Common myeloid progenitor, CD34-positive (primary cell): ENCODE results near the gene ACER2.

ENCODE experiments used
- CTCF ChIA-PET: fragments of 350-600 bp; sonication (Branson Sonifier 250); formaldehyde crosslinking; loops from one replicate; lab custom pipeline; 2021; ENCODE audit warnings: antibody characterized with exemption; lab: Charles Lee
- POLR2A ChIA-PET: fragments of 350-600 bp; sonication (Branson Sonifier 250); formaldehyde crosslinking; loops from one replicate; lab custom pipeline; 2021; ENCODE audit warnings: antibody characterized with exemption; lab: Charles Lee
- DNase-seq, 3 donors: peaks; one replicate each; pipeline versions ENCODE4 v3.0.0 to v3.0.0-alpha.2; 2013
- H3K27ac ChIP-seq, 2 experiments: 1 replicate in 1 of 2; 2 replicates in 1 of 2; pipeline ENCODE4 v1.7.0; 2013; ENCODE audit warnings: inconsistent platforms in 2 of 2, low read length in 2 of 2, mild to moderate bottlenecking in 2 of 2, low read depth in 1 of 2, moderate library complexity in 1 of 2; ENCODE audit not compliant: severe bottlenecking in 2 of 2, insufficient read depth in 1 of 2, poor library complexity in 1 of 2
- H3K27me3 ChIP-seq, 5 experiments: replicated peaks in 2 of 5; 1 replicate in 3 of 5; 2 replicates in 2 of 5; pipeline versions ENCODE4 v1.6.1 to v1.7.0; 2013; ENCODE audit warnings: low read length in 4 of 5, mild to moderate bottlenecking in 2 of 5, moderate library complexity in 2 of 5, inconsistent platforms in 1 of 5; ENCODE audit not compliant: insufficient read depth in 5 of 5, control insufficient read depth in 4 of 5
- H3K36me3 ChIP-seq, 4 experiments: 1 replicate in 2 of 4; 2 replicates in 2 of 4; pipeline versions ENCODE4 v1.6.1 to v1.7.0; 2013; ENCODE audit warnings: low read length in 3 of 4, control low read depth in 1 of 4, mild to moderate bottlenecking in 1 of 4; ENCODE audit not compliant: control insufficient read depth in 4 of 4, insufficient read depth in 4 of 4
- H3K4me1 ChIP-seq, 4 experiments: 1 replicate in 3 of 4; 2 replicates in 1 of 4; pipeline versions ENCODE4 v1.6.1 to v1.7.1; 2013; ENCODE audit warnings: low read length in 3 of 4, mild to moderate bottlenecking in 3 of 4, control low read depth in 1 of 4, inconsistent platforms in 1 of 4, moderate library complexity in 1 of 4; ENCODE audit not compliant: control insufficient read depth in 4 of 4, insufficient read depth in 4 of 4; ENCODE audit errors: control extremely low read depth in 1 of 4
- H3K4me3 ChIP-seq, 7 experiments: 1 replicate in 4 of 7; 2 replicates in 3 of 7; pipeline versions ENCODE4 v1.5.1 to v1.7.0; 2013; ENCODE audit warnings: mild to moderate bottlenecking in 7 of 7, low read length in 6 of 7, moderate library complexity in 6 of 7, inconsistent platforms in 2 of 7, low read depth in 2 of 7, control low read depth in 1 of 7; ENCODE audit not compliant: insufficient read depth in 4 of 7, control insufficient read depth in 1 of 7; ENCODE audit errors: extremely low read depth in 1 of 7
- H3K9me3 ChIP-seq, 5 experiments: 1 replicate in 4 of 5; 2 replicates in 1 of 5; pipeline versions ENCODE4 v1.6.1 to v1.7.1; 2013; ENCODE audit warnings: low read length in 4 of 5, mild to moderate bottlenecking in 2 of 5, inconsistent platforms in 1 of 5, low read depth in 1 of 5, moderate library complexity in 1 of 5; ENCODE audit not compliant: control insufficient read depth in 4 of 5, insufficient read depth in 2 of 5; ENCODE audit errors: control extremely low read depth in 1 of 5
- WGBS: methylation state at CpG from one replicate; pipeline ENCODE4 v1.1.5; 2013; ENCODE audit not compliant: insufficient coverage; 5-methylcytosine and 5-hydroxymethylcytosine counted together

ACER2 gene

GRCh38 chr9:19465586-19466279 is 56.9 kb downstream of the ACER2 start:
- H3K27me3 ChIP-seq: no peaks in the 10 kb centered on the region
- no peak for DNase-seq
- H3K9me3 ChIP-seq: no peaks in the 10 kb centered on the region
- 98% methylated on average over 13 of the region's 13 CpGs for WGBS
- no peak overlapping the region for H3K27ac ChIP-seq
- H3K36me3 ChIP-seq: no peaks in the 10 kb centered on the region
- CTCF ChIA-PET: interaction anchor here (0.6 to 5.2 kb wide), 34 partner anchors 10 to 1714 kb away, joined by 3 to 41 read pairs (median 4); no protein-coding TSS in a partner anchor
- POLR2A ChIA-PET: interaction anchor here (0.7 to 1.3 kb wide), 2 partner anchors 85 to 86 kb away, joined by 3 to 5 read pairs; partner anchors contain the start of gene RPS6
- peaks cover 0 to 7% (median 5%) of the 10 kb centered on the region in 4 experiments for H3K4me1 ChIP-seq
- H3K4me3 ChIP-seq: no peak overlapping the region

GRCh38 chr9:19466280-19466639 is 57.5 kb downstream of the ACER2 start:
- CTCF ChIA-PET: interaction anchor here (1.1 to 5.2 kb wide), 5 partner anchors 9 to 439 kb away, joined by 4 to 41 read pairs (median 4); no protein-coding TSS in a partner anchor
- no peaks in the 10 kb centered on the region for H3K9me3 ChIP-seq
- 100% methylated on average over 1 of the region's 2 CpGs for WGBS
- DNase-seq: no peak
- H3K27me3 ChIP-seq: peaks cover 0 to 2% (median 0%) of the 10 kb centered on the region in 5 experiments
- H3K4me3 ChIP-seq: no peak overlapping the region
- no peaks in the 10 kb centered on the region for H3K36me3 ChIP-seq
- no peak overlapping the region for H3K27ac ChIP-seq
- peaks cover 0 to 7% (median 5%) of the 10 kb centered on the region in 4 experiments for H3K4me1 ChIP-seq
- POLR2A ChIA-PET: interaction anchor here (0.7 kb wide), 1 partner anchor 86 kb away, joined by 3 read pairs; the partner anchor contains the start of gene RPS6

GRCh38 chr9:19469271-19469670 is 60.5 kb downstream of the ACER2 start:
- WGBS: 100% methylated on average over 3 of the region's 3 CpGs
- no peaks in the 10 kb centered on the region for H3K9me3 ChIP-seq
- no peak overlapping the region for H3K4me3 ChIP-seq
- peak in 1 of 3 donors; percentile 14 for DNase-seq
- CTCF ChIA-PET: no interaction called here
- POLR2A ChIA-PET: no interaction called here
- peaks cover 0 to 2% (median 0%) of the 10 kb centered on the region in 5 experiments for H3K27me3 ChIP-seq
- H3K27ac ChIP-seq: no peak overlapping the region
- H3K36me3 ChIP-seq: no peaks in the 10 kb centered on the region
- H3K4me1 ChIP-seq: peaks cover 2 to 14% (median 9%) of the 10 kb centered on the region in 4 experiments

- Histone ChIP-seq H3K9me3 (no peaks in the 10 kb centered on the region), H3K36me3 (no peaks in the 10 kb centered on the region), H3K27ac (no peak overlapping the region), H3K4me3 (no peak overlapping the region), H3K27me3 (peaks cover 0 to 2% (median 0%) of the 10 kb centered on the region in 5 experiments), H3K4me1 (peaks cover 2 to 8% (median 4%) of the 10 kb centered on the region in 4 experiments)
- 93% methylated on average over 4 of the region's 5 CpGs for WGBS
- CTCF ChIA-PET: interaction anchor here (0.7 to 2.5 kb wide), 5 partner anchors 10 to 168 kb away, joined by 3 to 11 read pairs (median 3); no protein-coding TSS in a partner anchor
- DNase-seq: no peak
- POLR2A ChIA-PET: interaction anchor here (0.6 kb wide), 1 partner anchor 155 kb away, joined by 3 read pairs; no protein-coding TSS in a partner anchor
Measured at GRCh38 chr9:19470567-19470966, 61.8 kb downstream of the ACER2 start.

- H3K9me3 ChIP-seq: no peaks in the 10 kb centered on the region
- no peak for DNase-seq
- 92% methylated on average over 7 of the region's 10 CpGs for WGBS
- H3K27ac ChIP-seq: no peak overlapping the region
- H3K36me3 ChIP-seq: no peaks in the 10 kb centered on the region
- no peak overlapping the region for H3K4me3 ChIP-seq
- ChIA-PET CTCF (interaction anchor here (0.6 to 2.6 kb wide), 7 partner anchors 8 to 168 kb away, joined by 3 to 11 read pairs (median 3); no protein-coding TSS in a partner anchor), POLR2A (interaction anchor here (0.6 kb wide), 1 partner anchor 154 kb away, joined by 3 read pairs; no protein-coding TSS in a partner anchor)
- peaks cover 2 to 8% (median 4%) of the 10 kb centered on the region in 4 experiments for H3K4me1 ChIP-seq
- peaks cover 0 to 2% (median 0%) of the 10 kb centered on the region in 5 experiments for H3K27me3 ChIP-seq
Measured at GRCh38 chr9:19470981-19471650, 62.3 kb downstream of the ACER2 start.

- no peaks in the 10 kb centered on the region for H3K9me3 ChIP-seq
- 12% methylated on average over 13 of the region's 18 CpGs for WGBS
- peaks cover 0 to 2% (median 0%) of the 10 kb centered on the region in 5 experiments for H3K27me3 ChIP-seq
- H3K36me3 ChIP-seq: no peaks in the 10 kb centered on the region
- peaks cover 2 to 8% (median 4%) of the 10 kb centered on the region in 4 experiments for H3K4me1 ChIP-seq
- POLR2A ChIA-PET: no interaction called here
- CTCF ChIA-PET: interaction anchor here (0.6 to 2.6 kb wide), 6 partner anchors 8 to 50 kb away, joined by 3 to 11 read pairs (median 6); no protein-coding TSS in a partner anchor
- H3K4me3 ChIP-seq: peak overlapping the region in 4 of 7 experiments; percentile 38 to 73 (median 53)
- peak; percentile 54 to 84 (median 77) for DNase-seq
- no peak overlapping the region for H3K27ac ChIP-seq
Measured at GRCh38 chr9:19471737-19472648, 63.2 kb downstream of the ACER2 start.
